IPS-NIHi11 (cell line): Measurements from ENCODE around the gene XXYLT1.

ENCODE experiments used
- DNase-seq: peaks from one replicate; pipeline ENCODE4 v3.0.0; 2012; ENCODE audit warnings: mixed read lengths, low spot score

XXYLT1 gene

DNA sequence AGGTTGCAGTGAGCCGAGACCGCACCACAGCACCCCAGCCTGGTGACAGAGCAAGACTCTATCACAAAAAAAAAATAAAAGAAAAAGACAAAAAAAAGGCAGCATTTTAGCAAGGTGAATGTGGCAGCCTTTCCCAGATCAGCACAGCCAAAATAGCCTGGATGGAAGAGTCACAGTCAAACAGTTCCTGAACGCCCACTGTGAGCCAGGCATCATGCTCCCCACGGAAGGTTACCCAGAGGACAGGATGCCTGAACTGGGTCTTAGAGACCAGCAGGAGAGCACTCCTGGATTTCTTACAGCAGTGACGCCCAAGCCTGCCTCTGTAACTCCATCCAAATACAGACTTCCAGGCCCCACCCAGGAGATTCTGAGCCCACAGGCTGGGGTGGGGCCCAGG is 4.5 kb downstream of the XXYLT1 start:
- DNase-seq: no peak

DNA sequence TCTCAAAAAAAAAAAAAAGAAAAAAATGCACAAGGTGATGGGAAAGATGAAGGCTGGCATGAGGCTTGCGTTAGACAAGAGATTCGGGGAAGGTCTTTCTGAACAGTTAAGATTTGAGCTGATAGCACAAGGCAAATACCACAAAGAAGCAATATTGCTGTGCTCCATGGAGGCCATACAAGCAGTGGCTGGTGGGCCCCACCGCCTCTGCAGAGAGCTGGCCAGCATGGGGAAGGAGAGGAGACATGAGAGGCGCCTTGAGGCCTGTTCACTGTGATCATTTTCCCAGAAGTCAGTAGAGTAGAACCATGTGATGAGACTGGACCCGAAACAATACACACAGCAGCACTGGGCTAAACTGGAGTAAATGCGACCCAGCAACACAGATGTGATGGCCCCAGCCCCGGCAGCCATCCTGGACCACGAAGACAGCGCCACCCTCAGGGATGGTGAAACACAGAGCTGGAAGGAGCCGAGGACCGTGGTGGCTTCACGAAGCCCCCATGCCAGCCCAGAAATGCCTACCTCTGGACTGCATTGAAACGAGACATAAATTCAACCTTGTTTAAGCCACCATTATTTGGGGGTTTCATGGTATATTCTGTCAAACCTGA is 5.5 kb downstream of the XXYLT1 start:
- no peak for DNase-seq

DNA sequence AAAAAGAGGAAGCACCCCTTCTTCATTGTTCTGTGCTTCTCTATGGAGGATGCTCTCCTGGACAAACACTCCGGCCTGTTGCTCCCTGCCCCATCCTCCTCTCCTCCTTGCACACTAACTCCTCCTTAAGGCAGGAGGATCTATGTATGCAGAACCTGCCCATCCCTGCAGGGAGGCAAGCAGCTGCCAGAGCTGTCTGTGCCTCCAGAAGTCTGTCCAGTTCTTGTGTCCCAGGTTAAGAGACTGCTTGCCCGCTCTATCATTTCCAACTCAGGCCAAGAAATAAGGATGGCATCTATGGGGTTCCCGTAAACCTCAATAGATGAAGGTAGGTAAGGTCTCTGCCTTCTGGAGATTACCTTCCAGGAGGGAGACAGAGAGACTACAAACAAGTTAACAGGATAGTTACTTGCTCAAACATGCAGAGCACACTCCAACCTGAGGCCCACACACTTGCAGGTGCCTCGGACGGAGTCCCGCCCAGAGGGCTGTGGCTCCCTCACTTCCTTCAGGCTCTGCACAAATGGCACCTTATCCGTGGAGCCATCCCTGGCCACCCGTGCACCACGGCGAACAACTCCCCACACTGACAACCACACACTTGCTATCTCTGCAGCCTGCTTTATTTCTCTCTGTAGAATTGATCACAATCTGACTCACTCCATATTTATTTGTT is 6.9 kb downstream of the XXYLT1 start:
- no peak for DNase-seq

DNA sequence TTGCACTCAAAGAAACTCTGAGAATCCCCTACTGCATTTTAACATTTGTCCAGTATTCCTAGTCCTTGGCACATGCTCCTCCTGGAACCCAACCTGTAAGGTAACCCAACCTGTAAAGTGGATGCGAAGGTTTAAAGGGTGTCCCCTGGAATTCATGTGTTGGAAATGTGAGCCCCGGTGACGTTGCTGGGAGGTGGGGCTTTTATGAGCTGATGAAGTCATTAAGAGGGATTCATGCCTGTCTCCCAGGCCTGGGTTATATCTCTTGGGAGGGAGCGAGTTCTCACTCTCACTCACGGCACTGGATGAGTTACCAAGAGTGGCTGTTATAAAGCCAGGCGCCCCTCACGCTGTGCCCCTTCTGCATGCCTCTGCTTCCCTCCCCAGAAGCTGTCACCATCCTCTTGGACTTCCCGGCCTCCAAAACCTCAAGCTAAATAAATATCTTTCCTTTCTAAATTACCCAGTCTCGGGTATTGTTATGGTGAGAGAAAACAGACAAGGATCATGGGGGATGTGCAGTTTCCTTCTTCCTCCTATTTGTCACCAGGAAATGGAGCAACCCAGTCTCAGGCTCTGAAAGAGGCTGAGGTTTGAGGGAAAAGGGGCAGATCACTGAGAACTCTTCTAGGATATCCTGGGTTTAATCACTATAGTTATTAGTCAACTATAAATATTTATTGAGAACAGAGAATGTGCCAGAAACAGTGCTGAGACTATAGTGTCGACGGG is 7.6 kb downstream of the XXYLT1 start:
- no peak for DNase-seq

GRCh38 chr3:195261925-195262324 is 9.0 kb downstream of the XXYLT1 start:
- no peak for DNase-seq

DNA sequence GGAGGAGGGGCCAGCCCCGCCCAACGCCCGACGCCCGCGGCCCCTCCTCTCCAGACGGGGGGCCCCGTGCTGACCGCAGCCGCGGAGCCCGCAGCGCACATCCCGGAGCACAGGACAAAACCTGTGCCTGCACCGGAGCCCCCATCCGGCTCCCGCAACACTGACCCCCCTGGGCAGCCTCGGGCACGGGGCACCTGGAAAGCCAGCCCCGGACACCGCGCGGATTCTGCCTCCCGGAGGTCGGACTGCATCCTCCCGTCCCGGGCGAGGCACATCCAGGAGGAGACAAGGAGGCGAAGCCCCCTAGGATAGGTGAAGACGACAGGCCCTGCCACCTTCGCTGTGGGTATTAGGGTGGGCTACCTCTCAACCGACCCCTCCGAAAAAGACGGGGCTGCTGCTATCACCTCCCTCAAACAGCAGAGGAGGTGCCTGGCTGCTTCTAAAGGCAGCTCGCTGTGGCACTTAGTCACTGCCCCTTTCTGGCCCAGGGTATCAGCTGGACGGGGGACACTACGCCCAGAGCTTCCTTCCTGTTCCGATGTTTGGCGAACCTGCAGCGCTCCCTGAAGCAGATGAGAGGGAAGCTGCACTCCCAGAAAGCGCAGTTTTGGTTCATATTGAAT is 10.6 kb downstream of the XXYLT1 start:
- DNase-seq: peak; percentile 62

DNA sequence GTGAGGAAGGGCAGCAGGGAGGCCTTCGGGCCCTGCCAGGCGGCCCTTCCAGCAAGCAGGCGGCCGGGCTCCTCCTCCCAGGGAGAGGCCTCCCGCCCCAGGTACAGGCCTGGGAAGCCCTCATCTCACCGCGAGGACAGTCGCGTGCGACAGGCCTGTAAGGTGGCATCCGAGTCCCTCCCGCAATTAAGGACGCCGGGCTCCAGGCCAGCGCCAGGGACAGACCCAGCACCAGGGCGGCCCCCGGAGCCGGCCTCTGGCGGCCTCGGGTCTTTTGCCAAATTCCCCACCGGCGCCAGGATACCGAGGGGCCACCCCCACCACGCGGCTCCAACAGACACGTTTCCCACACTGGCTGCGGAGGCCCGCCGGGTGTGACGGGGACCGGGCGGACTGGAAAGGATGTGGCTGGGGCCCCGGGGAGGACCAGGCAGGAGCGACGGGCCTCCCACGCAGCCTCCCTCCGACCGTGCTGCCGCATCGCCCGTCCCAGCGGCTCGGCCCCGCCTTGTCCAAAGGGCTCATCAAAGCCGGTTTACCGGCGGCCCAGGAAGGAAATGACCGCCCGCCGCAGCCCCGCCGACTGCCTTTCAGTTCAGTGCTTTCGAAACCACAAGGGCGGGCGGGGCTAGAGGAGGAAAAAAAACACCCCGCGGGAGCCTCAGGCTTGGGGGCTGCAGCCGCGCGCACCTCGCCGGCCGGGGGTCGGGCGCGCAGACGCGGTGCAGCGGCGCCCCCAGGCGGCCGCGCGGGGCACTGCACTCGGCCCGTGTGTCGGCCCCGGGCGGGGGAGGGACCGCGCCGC is 11.3 kb downstream of the XXYLT1 start:
- DNase-seq: peak; percentile 98

GRCh38 chr3:195259154-195259474 is 11.8 kb downstream of the XXYLT1 start:
- no peak for DNase-seq

- no peak for DNase-seq
Observed at GRCh38 chr3:195258449-195259153, 12.4 kb downstream of the XXYLT1 start.

DNA sequence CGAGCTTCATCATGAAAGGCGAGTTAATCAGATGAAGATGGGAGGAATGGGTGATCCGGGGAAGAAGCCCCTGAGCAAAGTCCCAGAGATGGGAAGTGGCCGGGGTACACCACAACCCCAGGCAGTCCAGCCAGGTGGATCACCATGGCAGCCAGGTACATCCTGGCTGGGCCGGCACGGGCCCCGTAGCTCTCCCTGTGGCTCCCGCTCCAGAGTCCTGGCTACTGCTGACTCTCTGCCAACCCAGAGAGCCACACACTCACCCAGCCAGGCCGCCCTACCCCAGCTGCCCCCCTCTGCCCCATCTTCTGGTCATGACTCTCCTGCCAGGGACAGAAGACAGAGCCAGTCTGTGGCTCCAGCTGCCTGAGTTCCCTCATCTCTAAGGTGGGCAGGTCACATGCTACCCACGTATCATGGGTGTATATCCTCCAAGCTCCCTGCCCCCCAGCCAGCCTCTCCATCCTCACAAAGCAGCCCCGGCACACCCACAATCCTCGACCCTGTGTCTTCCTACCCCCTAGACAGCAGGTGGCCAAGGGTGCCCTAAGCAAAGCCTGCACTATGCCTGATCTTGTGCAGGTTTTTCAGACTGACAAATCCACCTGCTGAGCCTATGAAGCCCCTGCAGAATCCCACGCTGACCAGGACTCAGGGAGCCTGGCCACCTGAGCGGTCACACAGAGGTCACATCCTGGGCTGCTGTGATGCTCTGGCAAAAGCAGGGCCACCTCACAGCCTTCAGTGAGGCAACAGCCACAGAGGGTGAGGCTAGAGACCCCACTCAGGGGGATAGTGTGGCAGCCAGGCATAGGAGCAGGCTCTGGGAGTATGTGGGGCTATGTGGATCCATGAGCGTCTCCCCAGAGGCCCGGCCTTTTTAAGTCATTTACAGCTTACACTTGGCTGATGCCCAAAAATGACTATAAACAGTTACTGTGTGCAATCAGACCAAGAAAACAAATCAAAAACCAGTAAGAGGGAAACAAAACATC is 13.2 kb downstream of the XXYLT1 start:
- DNase-seq: no peak

DNA sequence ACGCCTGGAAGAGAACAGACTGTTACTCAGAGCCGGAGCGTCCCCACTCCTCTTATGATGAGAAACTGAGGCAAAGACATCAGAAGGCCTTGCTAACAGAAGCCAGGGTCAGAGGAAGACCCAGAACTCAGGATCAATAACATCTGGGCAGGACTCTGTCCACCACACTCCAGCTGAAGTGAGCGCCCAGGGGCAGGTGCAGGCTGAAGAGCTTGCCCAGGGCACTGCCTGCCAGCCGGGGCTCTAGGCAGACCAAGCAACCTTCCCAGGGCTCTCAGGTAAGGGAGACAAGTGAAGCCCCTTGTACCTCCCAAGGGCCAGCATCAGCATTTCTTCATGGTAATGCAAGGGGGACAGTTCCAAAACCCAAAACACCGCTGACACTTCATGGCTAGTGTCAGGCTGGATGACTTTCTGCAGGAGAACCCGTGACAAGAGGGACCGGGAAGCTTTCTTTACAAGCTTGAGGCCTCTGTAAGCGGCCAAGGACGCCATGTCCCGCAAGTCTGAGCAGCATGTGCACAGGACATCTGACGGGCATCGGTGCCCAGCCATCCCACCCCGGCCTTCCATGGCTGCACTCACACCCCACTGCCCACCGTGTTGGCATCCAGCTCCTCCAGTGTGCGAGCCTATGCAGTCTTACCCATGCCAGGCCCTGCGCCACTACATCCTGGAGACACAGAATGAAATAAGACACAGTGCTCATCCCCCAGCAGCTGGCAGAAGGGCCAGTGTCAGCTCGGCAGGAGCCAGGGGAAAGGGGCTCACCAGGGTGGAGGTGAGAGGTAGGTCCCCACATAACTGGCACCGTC is 14.1 kb downstream of the XXYLT1 start:
- no peak for DNase-seq

- DNase-seq: no peak
Observed at GRCh38 chr3:195255571-195256501, 15.1 kb downstream of the XXYLT1 start.

GRCh38 chr3:195255176-195255500 is 15.8 kb downstream of the XXYLT1 start:
- DNase-seq: no peak

DNA sequence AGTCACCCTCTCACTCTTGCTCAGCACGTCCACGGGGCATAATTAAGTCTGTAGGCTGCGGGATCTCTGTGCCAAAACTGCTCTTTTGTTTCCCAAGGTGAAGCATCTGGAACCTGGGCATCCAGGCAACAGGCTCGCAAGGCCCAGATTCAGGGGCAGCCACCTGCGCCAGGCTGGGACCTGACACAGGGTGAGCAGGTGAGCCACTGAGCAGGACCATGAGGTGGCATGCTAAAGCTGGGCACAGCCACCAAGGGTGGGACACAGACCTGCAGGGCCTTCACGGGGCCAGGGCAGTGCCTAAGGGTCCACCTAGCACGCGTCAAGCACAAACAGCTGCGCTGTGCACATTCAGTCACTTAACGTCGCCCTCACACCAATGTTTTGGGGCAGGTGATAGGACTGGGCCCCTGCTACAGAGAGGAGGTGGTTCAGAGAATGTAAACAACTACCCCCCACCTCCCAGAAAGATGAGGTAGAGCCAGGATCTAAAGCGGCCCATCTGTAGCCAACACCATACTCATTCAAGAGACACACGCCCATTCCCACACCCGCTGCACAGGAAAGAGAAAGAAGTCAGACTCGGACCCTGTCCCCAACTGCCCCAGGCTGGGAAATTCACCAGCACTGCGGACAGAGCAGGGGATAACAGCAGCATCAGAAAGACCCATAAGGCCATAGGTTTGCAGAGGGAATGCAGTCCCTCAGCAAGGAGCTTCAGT is 16.3 kb downstream of the XXYLT1 start:
- no peak for DNase-seq

DNA sequence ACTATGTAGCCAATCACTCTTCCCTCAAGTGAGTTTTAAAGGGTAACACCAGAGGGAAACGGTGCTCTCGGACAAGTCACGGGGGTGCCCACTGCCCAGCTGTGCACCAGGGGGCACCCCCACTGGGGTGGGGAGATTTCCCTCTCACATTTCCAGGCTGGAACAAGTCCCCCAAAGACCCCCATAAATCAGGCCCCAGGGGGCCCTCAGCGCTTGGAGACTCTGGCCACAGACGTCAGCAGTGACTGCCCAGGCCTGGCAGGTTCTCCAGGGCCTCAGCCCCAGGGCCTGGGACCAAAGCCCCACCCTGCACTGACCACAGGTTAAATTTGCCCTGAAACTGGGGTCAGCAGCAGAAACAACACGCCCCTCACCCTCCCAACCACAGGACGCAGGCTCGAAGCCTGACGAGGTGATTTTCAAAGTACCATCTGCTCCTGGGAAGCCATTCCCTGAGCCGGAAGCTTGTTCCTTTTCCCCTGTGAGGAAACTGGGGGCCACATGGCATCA is 17.0 kb downstream of the XXYLT1 start:
- DNase-seq: no peak

DNA sequence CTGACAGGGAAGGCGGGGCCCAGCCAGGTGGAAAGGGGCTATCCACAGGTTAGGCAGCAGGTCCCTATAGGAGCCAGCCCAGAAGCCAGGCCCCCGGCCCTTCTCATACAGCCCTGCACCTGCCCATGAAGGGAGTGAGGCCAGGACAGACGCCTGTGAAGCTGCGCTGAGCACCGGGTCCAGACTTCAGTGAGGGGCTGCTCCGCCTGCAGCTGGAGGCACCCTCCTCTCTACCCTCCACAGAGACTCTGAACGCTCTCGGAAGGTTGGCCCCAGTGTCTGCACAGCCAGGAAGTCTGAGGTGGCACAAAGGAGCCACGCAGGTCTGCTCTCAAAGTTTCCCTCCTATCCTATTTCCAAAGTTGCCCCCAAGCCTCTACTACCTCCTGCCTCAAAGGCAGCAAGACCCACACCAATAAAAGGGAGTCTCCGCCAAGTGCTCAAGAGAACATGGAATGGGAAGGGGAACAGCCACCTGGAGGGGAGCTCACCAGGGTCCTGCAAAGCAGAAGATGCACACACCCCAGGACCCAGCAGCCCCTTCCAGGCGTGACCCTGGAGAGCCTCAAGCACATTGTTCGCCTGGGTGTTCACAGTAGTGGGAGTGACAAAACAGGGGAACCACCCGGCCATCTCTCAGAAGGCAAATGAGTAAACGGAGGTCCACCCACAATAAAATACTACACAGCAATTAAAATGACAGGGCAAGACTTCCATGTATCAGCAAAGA is 19.5 kb downstream of the XXYLT1 start:
- DNase-seq: no peak
